Lung microvascular endothelial cell (primary cell): ENCODE measurements around the gene GPLD1. TPM values are rescaled to one million over a fixed set of nuclear protein-coding genes. Genes with fewer than 3 reads are reported as not detected.
"Not testable (repeated sequence)": the region's sequence is repeated elsewhere in the genome, so short reads cannot be mapped to it uniquely, and the experiment has no call there.

Experiments used
- DNase-seq, 2 donors: peaks; one replicate each; pipeline versions ENCODE4 v3.0.0 to v3.0.0-alpha.2; 2010; ENCODE audit warnings: low read depth in 2 of 2
- total RNA-seq: library from RNA; depleted of rRNA; stranded (reverse); fragments of >200 nt; gene quantifications from 2 replicates; pipeline ENCODE4 v1.2.1, GENCODE V29; 2014

Gene GPLD1
- total RNA-seq, result under 0.01 and 0.20 TPM in 2 replicates

GRCh38 chr6:24489470-24489869 is at the start of gene GPLD1:
Gene GPLD1, minus strand, starts transcription at chr6:24489578. Its CDS starts 67 bp downstream, at chr6:24489511.
- no peak for DNase-seq

- no peak for DNase-seq
Measured at GRCh38 chr6:24537771-24538385, 48.5 kb upstream of the GPLD1 start.

- DNase-seq, result no peak
Measured at GRCh38 chr6:24537082-24537699, 47.8 kb upstream of the GPLD1 start.

- DNase-seq, result no peak
Measured at GRCh38 chr6:24536466-24536865, 47.1 kb upstream of the GPLD1 start.

- DNase-seq, result no peak
Measured at GRCh38 chr6:24535210-24535609, 45.8 kb upstream of the GPLD1 start.

GRCh38 chr6:24534329-24534728 is 45.0 kb upstream of the GPLD1 start:
- no peak for DNase-seq

- no peak for DNase-seq
Measured at GRCh38 chr6:24529985-24530384, 40.6 kb upstream of the GPLD1 start.

- peak; percentile 12 to 51 for DNase-seq
Measured at GRCh38 chr6:24524805-24525204, 35.4 kb upstream of the GPLD1 start.

GRCh38 chr6:24524329-24524728 is 35.0 kb upstream of the GPLD1 start:
- DNase-seq, result no peak

GRCh38 chr6:24522228-24523176 is 33.1 kb upstream of the GPLD1 start:
- no peak for DNase-seq

- peak; percentile 28 to 46 for DNase-seq
Measured at GRCh38 chr6:24520929-24521546, 31.7 kb upstream of the GPLD1 start.

- DNase-seq, result no peak
Measured at GRCh38 chr6:24517659-24518543, 28.5 kb upstream of the GPLD1 start.

- DNase-seq, result no peak
Measured at GRCh38 chr6:24513602-24514001, 24.2 kb upstream of the GPLD1 start.

GRCh38 chr6:24511976-24512375 is 22.6 kb upstream of the GPLD1 start:
- not testable (repeated sequence) for DNase-seq

GRCh38 chr6:24506814-24507520 is 17.6 kb upstream of the GPLD1 start:
- no peak for DNase-seq

GRCh38 chr6:24504649-24505586 is 15.5 kb upstream of the GPLD1 start:
- DNase-seq, result no peak

GRCh38 chr6:24504287-24504648 is 14.9 kb upstream of the GPLD1 start:
- no peak for DNase-seq

- no peak for DNase-seq
Measured at GRCh38 chr6:24501914-24502313, 12.5 kb upstream of the GPLD1 start.

GRCh38 chr6:24501374-24501773 is 12.0 kb upstream of the GPLD1 start:
- no peak for DNase-seq
